ENCODE data around the gene CD200R1.

- no peak for TF ChIP-seq CTCF (IDR thresholded peaks at IDR 0.05; ENCODE audit: control extremely low read depth in 1 of 3, insufficient read depth in 1 of 3, low read depth in 1 of 3, low read length in 3 of 3)
- no peak for TF ChIP-seq BACH1 (IDR thresholded peaks at IDR 0.05; ENCODE audit: low read length)
- no peak for TF ChIP-seq RFX5 (IDR thresholded peaks at IDR 0.05; ENCODE audit: borderline replicate concordance, low read depth, low read length)
- no peak for TF ChIP-seq POLR2AphosphoS5 (IDR thresholded peaks at IDR 0.05; ENCODE audit: low read depth, low read length)
- no peak for TF ChIP-seq BRCA1 (IDR thresholded peaks at IDR 0.05; ENCODE audit: low read depth, low read length)
- TF ChIP-seq MAX (IDR thresholded peaks at IDR 0.05), result no peak
- no peak for TF ChIP-seq CHD2 (IDR thresholded peaks at IDR 0.05; ENCODE audit: low read length)
- TF ChIP-seq SP1 (IDR thresholded peaks at IDR 0.05; ENCODE audit: low read depth, low read length), result no peak
- no peak for TF ChIP-seq CEBPB (IDR thresholded peaks at IDR 0.05; ENCODE audit: low read depth, low read length)
- TF ChIP-seq SRF (IDR thresholded peaks at IDR 0.05; ENCODE audit: low read depth, low read length), result no peak
- no peak for TF ChIP-seq CHD1 (IDR thresholded peaks at IDR 0.05; ENCODE audit: low read depth, low read length)
- no peak for TF ChIP-seq CREB1 (IDR thresholded peaks at IDR 0.05)
- TF ChIP-seq MAFK (IDR thresholded peaks at IDR 0.05; ENCODE audit: low read depth, low read length), result no peak
These were observed 74.8 kb downstream of the CD200R1 start for GRCh38 chr3:112900113-112900512.
